ENCODE measurements around the gene UBE2I. TPM values are rescaled to one million over a fixed set of nuclear protein-coding genes. Genes with fewer than 3 reads are reported as not detected.

Gene UBE2I
- total and polyA plus RNA-seq, 2 donors (not counting 1 experiment from before 2014, with no cell fraction given): 152 to 265 TPM

GRCh38 chr16:1375298-1375640, 65.8 kb downstream of the UBE2I start:
- Mint-ChIP-seq H3K27me3 (no peaks in the 10 kb centered on the region), H3K9me3 (ENCODE audit: insufficient read depth) (no peaks in the 10 kb centered on the region), H3K27ac (no peak overlapping the region), H3K4me3 (no peak overlapping the region), H3K4me1 (peaks cover 14% of the 10 kb centered on the region)
- CTCF ChIA-PET: interaction anchor here (1.3 kb wide), 1 partner anchor 10 kb away, joined by 3 read pairs; no protein-coding TSS in a partner anchor
- H3K36me3 ChIP-seq (replicated peaks in 1 of 2; ENCODE audit: control extremely low read depth in 1 of 2, control insufficient read depth in 1 of 2, extremely low read depth in 1 of 2, insufficient read depth in 2 of 2, low read length in 1 of 2): peaks cover 0 to 29% of the 10 kb centered on the region in 2 experiments
- POLR2A ChIA-PET: no interaction called here
- peaks cover 42% of the 10 kb centered on the region for H3K79me2 ChIP-seq (ENCODE audit: control insufficient read depth, insufficient read depth, low read length)
- H3K4me2 ChIP-seq (replicated peaks; ENCODE audit: low read depth, low read length, poor library complexity, severe bottlenecking): no peak overlapping the region
- 96% methylated on average over 24 of the region's 24 CpGs for WGBS (ENCODE audit: insufficient coverage)
- intact Hi-C loops (cut with micrococcal nuclease): loop anchor here (5.0 kb wide), 1 partner anchor 37 kb away; the partner anchor contains the start of gene UNKL
- H3K4me3 ChIP-seq (ENCODE audit: control extremely low read depth in 1 of 5, extremely low read depth in 1 of 5, insufficient read depth in 1 of 5, low read depth in 2 of 5, low read length in 4 of 5): no peak overlapping the region
- TF ChIP-seq CTCF (IDR thresholded peaks at IDR 0.05) (no peak), EZH2 (IDR thresholded peaks at IDR 0.05; ENCODE audit: borderline replicate concordance, insufficient read depth, low read depth, low read length, poor library complexity, severe bottlenecking) (no peak)
- no peak overlapping the region for H3K9ac ChIP-seq (ENCODE audit: low read length)
- H2AFZ ChIP-seq (ENCODE audit: insufficient read depth, low read depth, low read length, poor library complexity, severe bottlenecking): no peak overlapping the region
- DNase-seq (no peak), ATAC-seq (ENCODE audit: low read depth) (no peak)
- H3K9me3 ChIP-seq (ENCODE audit: control extremely low read depth in 1 of 3, control insufficient read depth in 2 of 3, insufficient read depth in 1 of 3, low read length in 2 of 3): no peaks in the 10 kb centered on the region
- peaks cover 65% of the 10 kb centered on the region for H4K20me1 ChIP-seq (ENCODE audit: control insufficient read depth, insufficient read depth, low read length, poor library complexity, severe bottlenecking)
- no peaks in the 10 kb centered on the region for H3K27me3 ChIP-seq (replicated peaks in 1 of 4; ENCODE audit: control extremely low read depth in 1 of 4, control insufficient read depth in 3 of 4, insufficient read depth in 4 of 4, low read length in 3 of 4)
- H3K4me1 ChIP-seq (ENCODE audit: control insufficient read depth in 2 of 2, insufficient read depth in 2 of 2, low read length in 2 of 2): peaks cover 10 to 13% of the 10 kb centered on the region in 2 donors
- no peak overlapping the region for H3K27ac ChIP-seq (ENCODE audit: low read length in 2 of 2)

DNA sequence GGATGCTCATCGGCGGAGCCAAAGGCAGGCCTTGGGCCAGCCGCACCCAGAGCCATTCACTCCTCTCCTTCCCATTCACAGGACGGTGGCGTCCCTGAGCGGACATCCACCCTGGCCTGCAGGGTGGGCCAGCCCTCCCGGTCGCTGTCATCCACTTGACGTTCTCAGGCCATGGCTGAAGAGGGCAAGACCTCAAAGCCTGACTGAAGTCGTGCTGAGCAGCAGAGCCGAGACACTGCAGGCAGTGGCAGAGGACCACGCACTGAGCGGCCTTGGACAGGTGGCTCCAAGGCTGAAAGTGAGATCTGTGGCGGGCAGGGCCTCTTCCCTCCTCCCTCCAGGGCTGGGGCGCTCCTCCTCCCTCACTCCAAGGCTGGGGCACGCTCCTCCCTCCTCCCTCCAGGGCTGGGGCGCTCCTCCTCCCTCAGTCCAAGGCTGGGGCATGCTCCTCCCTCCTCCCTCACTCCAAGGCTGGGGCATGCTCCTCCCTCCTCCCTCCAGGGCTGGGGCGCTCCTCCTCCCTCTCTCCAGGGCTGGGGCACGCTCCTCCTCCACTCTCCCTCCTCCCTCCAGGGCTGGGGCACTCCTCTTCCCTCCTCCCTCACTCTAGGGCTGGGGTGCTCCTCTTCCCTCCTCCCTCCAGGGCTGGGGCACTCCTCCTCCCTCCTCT, 66.4 kb downstream of the UBE2I start:
- Histone ChIP-seq H3K4me2 (replicated peaks; ENCODE audit: low read depth, low read length, poor library complexity, severe bottlenecking) (no peak overlapping the region), H3K79me2 (ENCODE audit: control insufficient read depth, insufficient read depth, low read length) (peaks cover 45% of the 10 kb centered on the region), H3K9me3 (ENCODE audit: control extremely low read depth in 1 of 3, control insufficient read depth in 2 of 3, insufficient read depth in 1 of 3, low read length in 2 of 3) (no peaks in the 10 kb centered on the region), H3K4me3 (ENCODE audit: control extremely low read depth in 1 of 5, extremely low read depth in 1 of 5, insufficient read depth in 1 of 5, low read depth in 2 of 5, low read length in 4 of 5) (no peak overlapping the region), H3K4me1 (ENCODE audit: control insufficient read depth in 2 of 2, insufficient read depth in 2 of 2, low read length in 2 of 2) (peaks cover 10 to 14% of the 10 kb centered on the region in 2 donors), H3K27ac (ENCODE audit: low read length in 2 of 2) (no peak overlapping the region), H3K9ac (ENCODE audit: low read length) (no peak overlapping the region), H3K36me3 (replicated peaks in 1 of 2; ENCODE audit: control extremely low read depth in 1 of 2, control insufficient read depth in 1 of 2, extremely low read depth in 1 of 2, insufficient read depth in 2 of 2, low read length in 1 of 2) (peaks cover 0 to 32% of the 10 kb centered on the region in 2 experiments), H3K27me3 (replicated peaks in 1 of 4; ENCODE audit: control extremely low read depth in 1 of 4, control insufficient read depth in 3 of 4, insufficient read depth in 4 of 4, low read length in 3 of 4) (no peaks in the 10 kb centered on the region), H2AFZ (ENCODE audit: insufficient read depth, low read depth, low read length, poor library complexity, severe bottlenecking) (no peak overlapping the region), H4K20me1 (ENCODE audit: control insufficient read depth, insufficient read depth, low read length, poor library complexity, severe bottlenecking) (peaks cover 69% of the 10 kb centered on the region)
- Mint-ChIP-seq H3K4me1 (peaks cover 15% of the 10 kb centered on the region), H3K4me3 (no peak overlapping the region), H3K9me3 (ENCODE audit: insufficient read depth) (no peaks in the 10 kb centered on the region), H3K27ac (no peak overlapping the region), H3K27me3 (no peaks in the 10 kb centered on the region)
- WGBS (ENCODE audit: insufficient coverage): 99% methylated on average over 19 of the region's 19 CpGs
- POLR2A ChIA-PET: no interaction called here
- intact Hi-C loops (cut with micrococcal nuclease): loop anchor here (5.0 kb wide), 1 partner anchor 36 kb away; the partner anchor contains the start of gene UNKL
- DNase-seq (no peak), ATAC-seq (ENCODE audit: low read depth) (no peak)
- CTCF ChIA-PET: no interaction called here
- TF ChIP-seq EZH2 (IDR thresholded peaks at IDR 0.05; ENCODE audit: borderline replicate concordance, insufficient read depth, low read depth, low read length, poor library complexity, severe bottlenecking) (no peak), CTCF (IDR thresholded peaks at IDR 0.05) (no peak)

Measured in B cell (primary cell).